GM12878 (cell line): ENCODE measurements around the gene TAF4. TPM values are rescaled to one million over a fixed set of nuclear protein-coding genes. Genes with fewer than 3 reads are reported as not detected.

Experiments used
- ATAC-seq: fragments of 200-7000 bp; cut with Tn5 transposase; 3 replicates; pipeline ENCODE4 v1.9.1; 2020; ENCODE audit warnings: mild to moderate bottlenecking, moderate library complexity
- BruUV-seq: library from RNA; stranded (reverse); fragments of 400-500 nt; replicated peaks from 2 replicates; lab custom pipeline; 2021; lab: Mats Ljungman, UMichigan
- CTCF ChIA-PET: fragments of 300-600 bp; sonication (Branson Sonifier 250); formaldehyde crosslinking; extraction: SDS; loops from one replicate; lab custom pipeline; 2021; ENCODE audit warnings: inconsistent platforms; lab: Yijun Ruan, JAX
- POLR2A ChIA-PET: fragments of 350-600 bp; formaldehyde crosslinking; extraction: SDS; loops from one replicate; lab custom pipeline; 2021; ENCODE audit warnings: inconsistent platforms; lab: Charles Lee
- RAD21 ChIA-PET: fragments of 300-600 bp; sonication (Branson Sonifier 250); formaldehyde crosslinking; loops from one replicate; lab custom pipeline; 2023; ENCODE audit warnings: antibody characterized with exemption; ENCODE audit not compliant: unreplicated experiment; lab: Charles Lee
- SMC1A ChIA-PET: fragments of 300-600 bp; sonication (Branson Sonifier 250); formaldehyde crosslinking; loops from one replicate; lab custom pipeline; 2023; ENCODE audit not compliant: unreplicated experiment, uncharacterized antibody; lab: Charles Lee
- DNase-seq: peaks from one replicate; pipeline ENCODE4 v3.0.0-alpha.2; 2011; ENCODE audit warnings: low read depth, low spot score
- FAIRE-seq: peaks from 3 replicates; lab custom pipeline; 2011; peaks lifted over from hg19 to GRCh38; lab: Jason Lieb, UNC
- H2AFZ ChIP-seq: 2 replicates; pipeline ENCODE4 v1.6.0; 2011; ENCODE audit warnings: low read depth, low read length, control low read depth; ENCODE audit not compliant: control insufficient read depth
- H3K27ac ChIP-seq: 2 replicates; pipeline ENCODE4 v1.5.1; 2011; ENCODE audit warnings: control low read depth; ENCODE audit not compliant: control insufficient read depth, insufficient read depth
- H3K27me3 ChIP-seq, 2 experiments: replicated peaks in 1 of 2; 2 replicates each; pipeline versions ENCODE4 v1.6.0 to v1.6.1; 2011; ENCODE audit warnings: low read length in 1 of 2; ENCODE audit not compliant: control insufficient read depth in 2 of 2, insufficient read depth in 2 of 2
- H3K36me3 ChIP-seq, 2 experiments: 2 replicates each; pipeline ENCODE4 v1.5.1; 2011; ENCODE audit warnings: low read length in 1 of 2; ENCODE audit not compliant: control insufficient read depth in 2 of 2, insufficient read depth in 2 of 2
- H3K4me1 ChIP-seq: 2 replicates; pipeline ENCODE4 v1.6.1; 2011; ENCODE audit warnings: mild to moderate bottlenecking, low read length, moderate library complexity, mixed read lengths; ENCODE audit not compliant: control insufficient read depth, insufficient read depth
- H3K4me2 ChIP-seq: 2 replicates; pipeline ENCODE4 v1.6.0; 2011; ENCODE audit warnings: control low read depth; ENCODE audit not compliant: control insufficient read depth, insufficient read depth
- H3K4me3 ChIP-seq: fragments of 200-600 bp; sonication (generic); 2 replicates; pipeline ENCODE4 v1.5.1; 2016
- H3K79me2 ChIP-seq: 2 replicates; pipeline ENCODE4 v1.6.0; 2011; ENCODE audit warnings: low read length; ENCODE audit not compliant: control insufficient read depth, insufficient read depth
- H3K9ac ChIP-seq: 2 replicates; pipeline ENCODE4 v1.8.0; 2011; ENCODE audit warnings: low read length, control low read depth, mixed read lengths; ENCODE audit not compliant: control insufficient read depth, insufficient read depth
- H3K9me3 ChIP-seq: replicated peaks from 3 replicates; pipeline ENCODE4 v1.5.1; 2011; ENCODE audit warnings: mild to moderate bottlenecking, low read length; ENCODE audit not compliant: control insufficient read depth, insufficient read depth
- H4K20me1 ChIP-seq: 2 replicates; pipeline ENCODE4 v1.6.0; 2011; ENCODE audit not compliant: control insufficient read depth, insufficient read depth
- BACH1 ChIP-seq: fragments of 450-650 bp; IDR thresholded peaks from 2 replicates; pipeline ENCODE4 v1.6.1; 2017; ENCODE audit warnings: mild to moderate bottlenecking, borderline replicate concordance
- BCL11A ChIP-seq: IDR thresholded peaks from 2 replicates; pipeline ENCODE4 v1.6.1; 2011; ENCODE audit warnings: low read depth, low read length
- CEBPB ChIP-seq, 2 experiments: fragments of 150-350 bp in 1 of 2; IDR thresholded peaks; 2 replicates each; pipeline ENCODE4 v1.6.1; 2012 to 2014; ENCODE audit warnings: low read depth in 2 of 2, low read length in 2 of 2, borderline replicate concordance in 1 of 2, inconsistent platforms in 1 of 2
- ETV6 ChIP-seq, 2 experiments: fragments of 450-650 bp in 1 of 2; IDR thresholded peaks in 1 of 2; conservative IDR thresholded peaks in 1 of 2; 2 replicates each; pipeline ENCODE4 v1.6.1; 2014; ENCODE audit warnings: antibody characterized with exemption in 1 of 2, borderline replicate concordance in 1 of 2, low read depth in 1 of 2, mild to moderate bottlenecking in 1 of 2, moderate library complexity in 1 of 2
- MAX ChIP-seq: IDR thresholded peaks from 2 replicates; pipeline ENCODE4 v1.6.1; 2012; ENCODE audit warnings: low read depth, low read length, improper control_type of control experiment
- PKNOX1 ChIP-seq: fragments of 450-650 bp; IDR thresholded peaks from 2 replicates; pipeline ENCODE4 v1.6.1; 2016; ENCODE audit warnings: mild to moderate bottlenecking
- SPI1 ChIP-seq: IDR thresholded peaks from 2 replicates; pipeline ENCODE4 v1.6.1; 2011; ENCODE audit warnings: low read depth, mild to moderate bottlenecking, low read length, moderate library complexity, borderline replicate concordance; ENCODE audit not compliant: insufficient read depth
- STAT1 ChIP-seq: fragments of 450-650 bp; conservative IDR thresholded peaks from 2 replicates; pipeline ENCODE4 v1.6.1; 2014; ENCODE audit warnings: antibody characterized with exemption, mild to moderate bottlenecking
- TCF7 ChIP-seq: IDR thresholded peaks from 2 replicates; pipeline ENCODE4 v1.6.1; 2014; ENCODE audit warnings: antibody characterized with exemption, borderline replicate concordance
- YBX1 ChIP-seq: fragments of 450-650 bp; IDR thresholded peaks from 2 replicates; pipeline ENCODE4 v1.6.1; 2016; ENCODE audit warnings: antibody characterized with exemption
- ZNF592 ChIP-seq: fragments of 450-650 bp; IDR thresholded peaks from 2 replicates; pipeline ENCODE4 v1.6.1; 2017; ENCODE audit warnings: mild to moderate bottlenecking, moderate library complexity
- WGBS: methylation state at CpG from one replicate; pipeline ENCODE4 v1.1.6; 2016; ENCODE audit warnings: low lambda C conversion rate; ENCODE audit not compliant: insufficient replicate concordance, insufficient coverage; ENCODE audit errors: missing lambda C conversion rate; 5-methylcytosine and 5-hydroxymethylcytosine counted together
- in situ Hi-C: fragments of 300-500 bp; cut with MboI; formaldehyde crosslinking; loops from 9 replicates; pipeline ENCODE4 v1.14.3; 2018; ENCODE audit warnings: mixed read lengths
- intact Hi-C: fragments of 100-400 bp; cut with micrococcal nuclease; formaldehyde crosslinking; loops from one replicate; pipeline ENCODE4 v1.14.2; 2022; ENCODE audit not compliant: unreplicated experiment
- polyA plus RNA-seq, 11 experiments: library from polyadenylated mRNA; depleted of rRNA in 4 of 11; unstranded in 6 of 11; stranded (reverse) in 5 of 11; fragments of >200 nt; fragmentation: Nextera tagmentation in 4 of 11; fragmentation: Illumina TruSeq in 1 of 11; extraction: Ambion mirVana in 4 of 11; extraction: Trizol in 1 of 11; gene quantifications; 1 replicate in 1 of 11; 2 replicates in 10 of 11; pipeline versions ENCODE4 v1.2.1 to v1.2.3, GENCODE V29; 2011 to 2016; ENCODE audit warnings: inconsistent platforms in 2 of 11, missing spikeins in 2 of 11, low read depth in 1 of 11
- total RNA-seq, 4 experiments: library from RNA; depleted of rRNA in 3 of 4; stranded (reverse); fragments of >200 nt in 3 of 4; fragmentation: Illumina TruSeq in 1 of 4; extraction: Trizol in 1 of 4; gene quantifications; 2 replicates each; pipeline versions ENCODE4 v1.2.1 to v1.2.3, GENCODE V29; 2013 to 2021
- TF ChIP-seq, protein P1 (sequence below): IDR thresholded peaks from 2 replicates; pipeline ENCODE4 v1.6.1; 2012; ENCODE audit warnings: low read depth, low read length, improper control_type of control experiment
- TF ChIP-seq, protein P2 (sequence below): fragments of 450-650 bp; formaldehyde crosslinking; IDR thresholded peaks from 2 replicates; pipeline ENCODE4 v1.4.0; 2022; ENCODE audit warnings: mild to moderate bottlenecking, moderate library complexity

TAF4 gene
- total and polyA plus RNA-seq, 10 of the 15 experiments (the other 5 are each of a cell fraction or from before 2014, with no cell fraction given) = 0.39 to 16.9 (median 3.4) TPM

DNA sequence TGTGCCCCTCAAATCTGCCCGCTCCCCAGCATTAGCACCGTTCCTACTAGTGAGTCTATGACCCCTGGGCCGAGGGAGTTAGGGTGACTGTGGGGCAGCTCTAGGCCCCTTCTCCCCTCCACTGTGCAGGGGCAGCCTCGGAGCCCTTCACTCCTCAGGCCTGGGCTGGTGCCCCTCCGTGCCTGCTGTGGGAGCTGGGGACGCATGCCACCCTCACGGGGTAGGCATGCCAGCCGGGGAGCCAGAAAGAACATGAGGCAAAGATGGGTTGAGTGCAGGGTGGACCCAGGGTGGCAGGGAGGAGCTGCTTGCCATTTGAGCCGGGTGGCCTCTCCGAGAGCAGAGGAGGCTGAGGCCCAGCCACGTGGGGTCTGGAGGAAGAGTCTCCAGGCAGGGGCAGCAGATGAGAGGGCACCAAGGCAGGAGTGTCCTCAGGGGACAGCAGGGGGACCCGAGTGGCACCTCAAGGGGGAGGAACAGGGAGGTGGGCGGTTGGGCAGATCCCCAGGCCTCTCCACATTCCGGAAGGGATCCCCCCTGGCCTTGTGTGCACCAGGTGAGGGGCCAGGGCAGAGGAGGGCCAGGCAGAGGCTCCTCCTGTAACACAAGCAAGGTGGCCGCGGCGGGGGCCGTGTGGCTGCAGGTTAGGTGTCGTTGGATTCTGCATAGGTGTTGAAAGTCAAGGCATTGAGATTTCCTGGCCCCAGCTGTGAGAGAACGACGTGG lies 38.0 kb upstream of the TAF4 start:
- DNase-seq (no peak), ATAC-seq (no peak), FAIRE-seq (no peak)
- no peaks in the 10 kb centered on the region for H3K4me1 ChIP-seq
- no peak overlapping the region for H3K27ac ChIP-seq
- H3K9ac ChIP-seq = no peak overlapping the region
- POLR2A ChIA-PET = interaction anchor here (0.6 kb wide), 2 partner anchors 41 to 49 kb away, joined by 4 read pairs; no protein-coding TSS in a partner anchor
- H3K4me3 ChIP-seq = no peak overlapping the region
- no TSS peak for BruUV-seq
- H3K79me2 ChIP-seq = no peaks in the 10 kb centered on the region
- RAD21 ChIA-PET = interaction anchor here (1.2 kb wide), 1 partner anchor 17 kb away, joined by 3 read pairs; no protein-coding TSS in a partner anchor
- H3K9me3 ChIP-seq = peaks cover 12% of the 10 kb centered on the region; the same call in 1 of the 3 replicates
- WGBS = 41% methylated on average over 21 of the region's 21 CpGs
- no peaks in the 10 kb centered on the region for H3K27me3 ChIP-seq
- H4K20me1 ChIP-seq = no peaks in the 10 kb centered on the region
- no peak overlapping the region for H3K4me2 ChIP-seq
- no peaks in the 10 kb centered on the region for H3K36me3 ChIP-seq
- in situ Hi-C loops = no loop called here
- no peak overlapping the region for H2AFZ ChIP-seq
- CTCF ChIA-PET = no interaction called here
- intact Hi-C loops = no loop called here
- SMC1A ChIA-PET = no interaction called here
- TF ChIP-seq STAT1 (no peak), CEBPB (IDR thresholded peaks at IDR 0.05; ENCODE audit: borderline replicate concordance in 1 of 2, low read depth in 2 of 2, low read length in 2 of 2) (no peak), ETV6 (conservative IDR thresholded peaks at IDR 0.05 in 1 of 2, IDR thresholded peaks at IDR 0.05 in 1 of 2; ENCODE audit: borderline replicate concordance in 1 of 2, low read depth in 1 of 2) (no peak), ZNF592 (no peak), BCL11A (no peak), MAX (no peak), SPI1 (no peak), PKNOX1 (no peak), YBX1 (no peak), BACH1 (no peak), TCF7 (no peak)
- TF ChIP-seq, protein P1, sequence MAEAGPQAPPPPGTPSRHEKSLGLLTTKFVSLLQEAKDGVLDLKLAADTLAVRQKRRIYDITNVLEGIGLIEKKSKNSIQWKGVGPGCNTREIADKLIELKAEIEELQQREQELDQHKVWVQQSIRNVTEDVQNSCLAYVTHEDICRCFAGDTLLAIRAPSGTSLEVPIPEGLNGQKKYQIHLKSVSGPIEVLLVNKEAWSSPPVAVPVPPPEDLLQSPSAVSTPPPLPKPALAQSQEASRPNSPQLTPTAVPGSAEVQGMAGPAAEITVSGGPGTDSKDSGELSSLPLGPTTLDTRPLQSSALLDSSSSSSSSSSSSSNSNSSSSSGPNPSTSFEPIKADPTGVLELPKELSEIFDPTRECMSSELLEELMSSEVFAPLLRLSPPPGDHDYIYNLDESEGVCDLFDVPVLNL = no peak
- TF ChIP-seq, protein P2, sequence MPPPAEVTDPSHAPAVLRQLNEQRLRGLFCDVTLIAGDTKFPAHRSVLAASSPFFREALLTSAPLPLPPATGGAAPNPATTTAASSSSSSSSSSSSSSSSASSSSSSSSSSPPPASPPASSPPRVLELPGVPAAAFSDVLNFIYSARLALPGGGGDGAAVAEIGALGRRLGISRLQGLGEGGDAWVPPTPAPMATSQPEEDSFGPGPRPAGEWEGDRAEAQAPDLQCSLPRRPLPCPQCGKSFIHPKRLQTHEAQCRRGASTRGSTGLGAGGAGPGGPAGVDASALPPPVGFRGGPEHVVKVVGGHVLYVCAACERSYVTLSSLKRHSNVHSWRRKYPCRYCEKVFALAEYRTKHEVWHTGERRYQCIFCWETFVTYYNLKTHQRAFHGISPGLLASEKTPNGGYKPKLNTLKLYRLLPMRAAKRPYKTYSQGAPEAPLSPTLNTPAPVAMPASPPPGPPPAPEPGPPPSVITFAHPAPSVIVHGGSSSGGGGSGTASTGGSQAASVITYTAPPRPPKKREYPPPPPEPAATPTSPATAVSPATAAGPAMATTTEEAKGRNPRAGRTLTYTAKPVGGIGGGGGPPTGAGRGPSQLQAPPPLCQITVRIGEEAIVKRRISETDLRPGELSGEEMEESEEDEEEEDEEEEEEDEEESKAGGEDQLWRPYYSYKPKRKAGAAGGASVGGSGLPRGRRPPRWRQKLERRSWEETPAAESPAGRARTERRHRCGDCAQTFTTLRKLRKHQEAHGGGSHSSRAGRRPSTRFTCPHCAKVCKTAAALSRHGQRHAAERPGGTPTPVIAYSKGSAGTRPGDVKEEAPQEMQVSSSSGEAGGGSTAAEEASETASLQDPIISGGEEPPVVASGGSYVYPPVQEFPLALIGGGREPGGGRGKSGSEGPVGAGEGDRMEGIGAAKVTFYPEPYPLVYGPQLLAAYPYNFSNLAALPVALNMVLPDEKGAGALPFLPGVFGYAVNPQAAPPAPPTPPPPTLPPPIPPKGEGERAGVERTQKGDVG (CRISPR knock-in tag) = no peak
